H1 (cell line): ENCODE measurements around the gene TMEM150A. TPM values are rescaled to one million over a fixed set of nuclear protein-coding genes. Genes with fewer than 3 reads are reported as not detected.

Experiments used
- ASH2L ChIP-seq: fragments of 200-600, 300-600 bp; sonication (generic); IDR thresholded peaks from one replicate; pipeline ENCODE4 v1.7.1; 2017; ENCODE audit warnings: low read length
- CHD7 ChIP-seq: fragments of 300-600 bp; sonication (generic); IDR thresholded peaks from 2 replicates; pipeline ENCODE4 v1.7.1; 2012; ENCODE audit warnings: low read length, moderate library complexity, mild to moderate bottlenecking, inconsistent platforms; ENCODE audit not compliant: insufficient replicate concordance
- CTBP2 ChIP-seq: IDR thresholded peaks from 2 replicates; pipeline ENCODE4 v1.7.0; 2011; ENCODE audit warnings: borderline replicate concordance, mild to moderate bottlenecking, moderate library complexity, mixed read lengths, low read length; ENCODE audit not compliant: insufficient read depth, insufficient read length
- EGR1 ChIP-seq: IDR thresholded peaks from 2 replicates; pipeline ENCODE4 v1.6.1; 2011; ENCODE audit warnings: low read depth, low read length, borderline replicate concordance
- KDM4A ChIP-seq: IDR thresholded peaks from one replicate; pipeline ENCODE4 v1.7.1; 2012; ENCODE audit warnings: low read depth, mild to moderate bottlenecking, moderate library complexity, low read length, inconsistent platforms; ENCODE audit not compliant: severe bottlenecking
- PHF8 ChIP-seq: fragments of 200-600 bp; sonication (generic); conservative IDR thresholded peaks from 2 replicates; pipeline ENCODE4 v1.7.1; 2012; ENCODE audit warnings: low read depth, mild to moderate bottlenecking, inconsistent platforms, low read length, moderate library complexity
- SIN3A ChIP-seq, 2 experiments: IDR thresholded peaks in 1 of 2; conservative IDR thresholded peaks in 1 of 2; 2 replicates each; pipeline ENCODE4 v1.6.1; 2011 to 2012; ENCODE audit warnings: low read length in 2 of 2, improper control_type of control experiment in 1 of 2, low read depth in 1 of 2, mild to moderate bottlenecking in 1 of 2
- SUZ12 ChIP-seq: fragments of 200-600 bp; sonication (generic); IDR thresholded peaks from 2 replicates; pipeline ENCODE4 v1.6.1; 2012; ENCODE audit warnings: mild to moderate bottlenecking, inconsistent platforms, low read length, moderate library complexity, mixed read lengths
- polyA plus RNA-seq, 7 experiments: library from polyadenylated mRNA; depleted of rRNA in 3 of 7; stranded (reverse) in 5 of 7; unstranded in 2 of 7; fragments of >200 nt in 5 of 7; fragments of 200-250 nt in 2 of 7; gene quantifications; 1 replicate in 5 of 7; 2 replicates in 1 of 7; 4 replicates in 1 of 7; pipeline versions ENCODE4 v1.2.1 to v1.2.3, GENCODE V29; 2011 to 2013; ENCODE audit warnings: missing spikeins in 2 of 7, mixed read lengths in 2 of 7
- total RNA-seq: library from RNA; stranded (reverse); fragmentation: NEBNext Ultra II Directional; extraction: Animal tissue kit (Norgen Biotek cat#: 25700); gene quantifications from 2 replicates; pipeline ENCODE4 v1.2.1, GENCODE V29; 2021

TMEM150A gene
- total and polyA plus RNA-seq, 2 of the 8 experiments (the other 6 are each of a cell fraction or from before 2014, with no cell fraction given): 19.8 to 29.9 TPM

GRCh38 chr2:85611217-85611704 lies 8.8 kb upstream of the TMEM150A start (continued):
- TF ChIP-seq KDM4A: no peak
- no peak for TF ChIP-seq SIN3A (conservative IDR thresholded peaks at IDR 0.05 in 1 of 2, IDR thresholded peaks at IDR 0.05 in 1 of 2; ENCODE audit: low read depth in 1 of 2, low read length in 2 of 2)
- TF ChIP-seq SUZ12: no peak
- TF ChIP-seq CTBP2: no peak
- TF ChIP-seq EGR1: no peak
- no peak for TF ChIP-seq CHD7
- TF ChIP-seq PHF8: no peak
- TF ChIP-seq ASH2L: no peak
